Panc1 (cell line): ENCODE measurements around the gene GSC2. TPM values are rescaled to one million over a fixed set of nuclear protein-coding genes. Genes with fewer than 3 reads are reported as not detected.

Source experiments
- ATAC-seq: fragments of 200-7000 bp; cut with Tn5 transposase; 2 replicates; pipeline ENCODE4 v1.9.1; 2020; ENCODE audit warnings: mild to moderate bottlenecking, moderate library complexity
- BruUV-seq: library from RNA; stranded (reverse); fragments of 400-500 nt; replicated peaks from 2 replicates; lab custom pipeline; 2021; lab: Mats Ljungman, UMichigan
- CTCF ChIA-PET: fragments of 300-600 bp; sonication (Branson Sonifier 250); formaldehyde crosslinking; loops from one replicate; lab custom pipeline; 2022; ENCODE audit warnings: antibody characterized with exemption; lab: Charles Lee
- POLR2A ChIA-PET: fragments of 300-600 bp; sonication (Branson Sonifier 250); formaldehyde crosslinking; loops from one replicate; lab custom pipeline; 2022; ENCODE audit warnings: antibody characterized with exemption; lab: Charles Lee
- DNase-seq: peaks from one replicate; pipeline ENCODE4 v3.0.0-alpha.2; 2010; ENCODE audit warnings: low read depth, low spot score
- H3K27ac ChIP-seq: 2 replicates; pipeline ENCODE4 v1.5.1; 2011; ENCODE audit warnings: mild to moderate bottlenecking, low read length, inconsistent platforms
- H3K27me3 ChIP-seq: fragments of 200-500 bp; sonication (Bioruptor generic); 2 replicates; pipeline ENCODE4 v1.6.0; 2014; ENCODE audit warnings: low read length, inconsistent platforms; ENCODE audit not compliant: control insufficient read depth, insufficient read depth
- H3K36me3 ChIP-seq: fragments of 200-500 bp; sonication (Bioruptor generic); 2 replicates; pipeline ENCODE4 v1.5.1; 2014; ENCODE audit warnings: inconsistent platforms, mild to moderate bottlenecking, low read length, moderate library complexity; ENCODE audit not compliant: control insufficient read depth, insufficient read depth
- H3K4me1 ChIP-seq: 2 replicates; pipeline ENCODE4 v1.5.1; 2011; ENCODE audit warnings: inconsistent platforms, mild to moderate bottlenecking, low read length, moderate library complexity; ENCODE audit not compliant: control insufficient read depth, insufficient read depth
- H3K4me3 ChIP-seq, 2 experiments: 2 replicates each; pipeline ENCODE4 v1.5.1; 2011 to 2012; ENCODE audit warnings: low read depth in 2 of 2, low read length in 2 of 2, mild to moderate bottlenecking in 2 of 2, inconsistent platforms in 1 of 2, moderate library complexity in 1 of 2
- H3K9me3 ChIP-seq: fragments of 200-500 bp; sonication (Bioruptor generic); 2 replicates; pipeline ENCODE4 v1.5.1; 2014; ENCODE audit warnings: low read depth, mild to moderate bottlenecking, inconsistent platforms, low read length, moderate library complexity; ENCODE audit not compliant: control insufficient read depth, insufficient read depth
- CTCF ChIP-seq: fragments of 450-650 bp; IDR thresholded peaks from 2 replicates; pipeline ENCODE4 v1.5.1; 2017; ENCODE audit warnings: mild to moderate bottlenecking
- POLR2AphosphoS5 ChIP-seq: IDR thresholded peaks from 2 replicates; pipeline ENCODE4 v1.6.1; 2012; ENCODE audit warnings: mild to moderate bottlenecking, low read depth, low read length, moderate library complexity
- REST ChIP-seq, 2 experiments: IDR thresholded peaks; 2 replicates each; pipeline ENCODE4 v1.6.1; 2011 to 2012; ENCODE audit warnings: low read depth in 2 of 2, control low read depth in 1 of 2, low read length in 1 of 2, mild to moderate bottlenecking in 1 of 2, moderate library complexity in 1 of 2; ENCODE audit not compliant: insufficient read depth in 1 of 2
- SIN3A ChIP-seq: IDR thresholded peaks from 2 replicates; pipeline ENCODE4 v1.6.1; 2012; ENCODE audit warnings: low read depth, mild to moderate bottlenecking, low read length, moderate library complexity, borderline replicate concordance; ENCODE audit not compliant: insufficient read depth
- TCF7L2 ChIP-seq: IDR thresholded peaks from 2 replicates; pipeline ENCODE4 v1.6.1; 2011; ENCODE audit warnings: mild to moderate bottlenecking, low read depth, low read length, inconsistent platforms
- in situ Hi-C: cut with HindIII; loops from 2 replicates; pipeline ENCODE4 v1.10.0; 2016; ENCODE audit warnings: low sequenced_read_pairs, low pct_unique_long_range_greater_than_20kb
- intact Hi-C: fragments of 100-400 bp; cut with micrococcal nuclease; formaldehyde crosslinking; loops from one replicate; pipeline ENCODE4 v1.10.0; 2022; ENCODE audit not compliant: unreplicated experiment
- total RNA-seq: library from RNA; stranded (reverse); gene quantifications from one replicate; pipeline ENCODE4 v1.2.1, GENCODE V29; 2021; ENCODE audit not compliant: unreplicated experiment

Gene GSC2
- total RNA-seq, 1 experiment from 2014 or later, result 0.23 TPM

- no peak for ATAC-seq
- no peaks in the 10 kb centered on the region; the same call in 1 of the 2 replicates for H3K4me1 ChIP-seq
- no peaks in the 10 kb centered on the region for H3K27me3 ChIP-seq
- no peaks in the 10 kb centered on the region for H3K9me3 ChIP-seq
- no TSS peak for BruUV-seq
- intact Hi-C loops (no loop called here), in situ Hi-C loops (no loop called here)
- H3K27ac ChIP-seq, result no peak overlapping the region
- TF ChIP-seq REST (IDR thresholded peaks at IDR 0.05; ENCODE audit: insufficient read depth in 1 of 2, low read depth in 2 of 2, low read length in 1 of 2), result no peak
- no peak for TF ChIP-seq CTCF
- no peak for TF ChIP-seq TCF7L2
- no peak for TF ChIP-seq POLR2AphosphoS5
- no peak for TF ChIP-seq SIN3A
- POLR2A ChIA-PET, result no interaction called here
- no peak overlapping the region for H3K4me3 ChIP-seq
- no peaks in the 10 kb centered on the region for H3K36me3 ChIP-seq
- CTCF ChIA-PET, result no interaction called here
- DNase-seq, result no peak
Observed at GRCh38 chr22:19109198-19110063, 40.7 kb downstream of the GSC2 start.

- ATAC-seq (no peak), DNase-seq (no peak)
- in situ Hi-C loops, result no loop called here
- no peak overlapping the region for H3K27ac ChIP-seq
- H3K4me1 ChIP-seq, result no peaks in the 10 kb centered on the region; the same call in 1 of the 2 replicates
- intact Hi-C loops, result no loop called here
- no peak overlapping the region for H3K4me3 ChIP-seq
- POLR2A ChIA-PET, result no interaction called here
- CTCF ChIA-PET, result no interaction called here
- H3K27me3 ChIP-seq, result no peaks in the 10 kb centered on the region
- TF ChIP-seq SIN3A (no peak), TCF7L2 (no peak), POLR2AphosphoS5 (no peak), CTCF (no peak), REST (IDR thresholded peaks at IDR 0.05; ENCODE audit: insufficient read depth in 1 of 2, low read depth in 2 of 2, low read length in 1 of 2) (no peak)
- H3K36me3 ChIP-seq, result no peaks in the 10 kb centered on the region
- BruUV-seq, result no TSS peak
- no peaks in the 10 kb centered on the region for H3K9me3 ChIP-seq
Observed at GRCh38 chr22:19108807-19109197, 41.3 kb downstream of the GSC2 start.
